ENCODE data around the gene TCHHL1.

- TF ChIP-seq CTCF (IDR thresholded peaks at IDR 0.05), result no peak
- no peak for TF ChIP-seq EP300 (IDR thresholded peaks at IDR 0.05; ENCODE audit: low read depth)
- no peak for TF ChIP-seq POLR2A (IDR thresholded peaks at IDR 0.05)
- TF ChIP-seq POLR2AphosphoS5 (IDR thresholded peaks at IDR 0.05), result no peak
Measured at GRCh38 chr1:152078831-152079441, 9.9 kb downstream of the TCHHL1 start.
